ENCODE measurements around the gene GOLGA8K.
"Not testable (repeated sequence)": the region's sequence is repeated elsewhere in the genome, so short reads cannot be mapped to it uniquely, and the experiment has no call there.

DNA sequence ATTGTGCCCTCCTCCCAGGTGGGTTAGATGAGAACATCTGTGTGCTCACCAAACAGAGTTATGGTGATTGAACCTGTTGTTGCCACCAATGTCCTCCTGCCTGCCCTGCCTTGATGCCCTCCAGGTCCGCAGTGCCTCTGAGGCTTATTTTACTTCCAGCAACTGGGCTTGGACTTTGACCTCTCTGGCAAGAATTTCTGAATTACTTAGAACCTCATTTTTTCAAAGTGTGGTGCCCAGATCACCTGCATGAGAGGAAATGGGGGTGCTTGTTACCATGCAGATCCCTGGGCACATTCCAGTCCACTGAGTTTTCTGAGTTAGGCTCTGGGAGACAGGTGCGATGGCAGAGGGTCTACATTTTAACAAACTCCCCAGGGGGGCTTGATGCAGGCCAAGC is 33.0 kb downstream of the GOLGA8K start:
- TF ChIP-seq, protein P1, sequence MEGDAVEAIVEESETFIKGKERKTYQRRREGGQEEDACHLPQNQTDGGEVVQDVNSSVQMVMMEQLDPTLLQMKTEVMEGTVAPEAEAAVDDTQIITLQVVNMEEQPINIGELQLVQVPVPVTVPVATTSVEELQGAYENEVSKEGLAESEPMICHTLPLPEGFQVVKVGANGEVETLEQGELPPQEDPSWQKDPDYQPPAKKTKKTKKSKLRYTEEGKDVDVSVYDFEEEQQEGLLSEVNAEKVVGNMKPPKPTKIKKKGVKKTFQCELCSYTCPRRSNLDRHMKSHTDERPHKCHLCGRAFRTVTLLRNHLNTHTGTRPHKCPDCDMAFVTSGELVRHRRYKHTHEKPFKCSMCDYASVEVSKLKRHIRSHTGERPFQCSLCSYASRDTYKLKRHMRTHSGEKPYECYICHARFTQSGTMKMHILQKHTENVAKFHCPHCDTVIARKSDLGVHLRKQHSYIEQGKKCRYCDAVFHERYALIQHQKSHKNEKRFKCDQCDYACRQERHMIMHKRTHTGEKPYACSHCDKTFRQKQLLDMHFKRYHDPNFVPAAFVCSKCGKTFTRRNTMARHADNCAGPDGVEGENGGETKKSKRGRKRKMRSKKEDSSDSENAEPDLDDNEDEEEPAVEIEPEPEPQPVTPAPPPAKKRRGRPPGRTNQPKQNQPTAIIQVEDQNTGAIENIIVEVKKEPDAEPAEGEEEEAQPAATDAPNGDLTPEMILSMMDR (IDR thresholded peaks at IDR 0.05), result not testable (repeated sequence)
- TF ChIP-seq POLR2A (IDR thresholded peaks at IDR 0.05), result not testable (repeated sequence)

All from heart left ventricle (tissue), 13 donors.